HG03575 (cell line): ENCODE measurements around the gene MAP4K2.

Source experiments
- ATAC-seq: cut with Tn5 transposase; IDR thresholded peaks from one replicate; pipeline ENCODE4 v1.9.1; 2021; ENCODE audit not compliant: unreplicated experiment, insufficient number of reproducible peaks, low FRiP score; ENCODE audit errors: extremely low read depth

MAP4K2 gene

GRCh38 chr11:64762277-64762673 is 40.7 kb downstream of the MAP4K2 start:
- no peak for ATAC-seq

- ATAC-seq: no peak
Observed at GRCh38 chr11:64760759-64761420, 42.1 kb downstream of the MAP4K2 start.

- no peak for ATAC-seq
Observed at GRCh38 chr11:64759722-64760719, 43.0 kb downstream of the MAP4K2 start, which contains the start of gene PYGM. Gene PYGM (minus strand): TSS chr11:64759974. CDS start chr11:64759898, 76 bp downstream.

- ATAC-seq: no peak
Observed at GRCh38 chr11:64759131-64759721, 43.8 kb downstream of the MAP4K2 start.

GRCh38 chr11:64758330-64759079 is 44.5 kb downstream of the MAP4K2 start:
- ATAC-seq: no peak

- no peak for ATAC-seq
Observed at GRCh38 chr11:64757549-64758329, 45.3 kb downstream of the MAP4K2 start.

- no peak for ATAC-seq
Observed at GRCh38 chr11:64755681-64756361, 47.2 kb downstream of the MAP4K2 start.

GRCh38 chr11:64754919-64755662 is 47.9 kb downstream of the MAP4K2 start:
- ATAC-seq: no peak

- no peak for ATAC-seq
Observed at GRCh38 chr11:64754124-64754918, 48.7 kb downstream of the MAP4K2 start.

GRCh38 chr11:64753380-64754123 is 49.5 kb downstream of the MAP4K2 start:
- no peak for ATAC-seq

- no peak for ATAC-seq
Observed at GRCh38 chr11:64753019-64753379, 50.0 kb downstream of the MAP4K2 start.

GRCh38 chr11:64752175-64752970 is 50.6 kb downstream of the MAP4K2 start:
- ATAC-seq: no peak

GRCh38 chr11:64751580-64751979 is 51.4 kb downstream of the MAP4K2 start:
- no peak for ATAC-seq

GRCh38 chr11:64751136-64751535 is 51.9 kb downstream of the MAP4K2 start:
- no peak for ATAC-seq
